Smooth muscle cell of the coronary artery (primary cell): Measurements from ENCODE around the gene AZU1. TPM values are rescaled to one million over a fixed set of nuclear protein-coding genes. Genes with fewer than 3 reads are reported as not detected.

ENCODE experiments used
- total RNA-seq: library from RNA; depleted of rRNA; stranded (reverse); fragments of >200 nt; gene quantifications from 2 replicates; pipeline ENCODE4 v1.2.3, GENCODE V29; 2014; ENCODE audit warnings: low replicate concordance

AZU1 gene
- total RNA-seq: not detected in 2 replicates

GRCh38 chr19:827710-828321 is at the start of gene AZU1:
Gene AZU1 (plus strand): TSS chr19:827837. CDS start chr19:827847, 10 bp downstream.

GRCh38 chr19:796692-797527 is 30.7 kb upstream of the AZU1 start, which contains the start of gene PTBP1:
Gene PTBP1 (plus strand): TSS chr19:797452. CDS start chr19:797498, 46 bp downstream.

GRCh38 chr19:821825-822503 is 5.7 kb upstream of the AZU1 start, which contains the start of gene PLPPR3:
Gene PLPPR3 (minus strand): TSS chr19:821955. CDS start chr19:821559, 396 bp downstream.

GRCh38 chr19:840519-841206 is 13.0 kb downstream of the AZU1 start, which contains the start of gene PRTN3:
Gene PRTN3 (plus strand): TSS chr19:840999. CDS start chr19:841009, 10 bp downstream.

DNA sequence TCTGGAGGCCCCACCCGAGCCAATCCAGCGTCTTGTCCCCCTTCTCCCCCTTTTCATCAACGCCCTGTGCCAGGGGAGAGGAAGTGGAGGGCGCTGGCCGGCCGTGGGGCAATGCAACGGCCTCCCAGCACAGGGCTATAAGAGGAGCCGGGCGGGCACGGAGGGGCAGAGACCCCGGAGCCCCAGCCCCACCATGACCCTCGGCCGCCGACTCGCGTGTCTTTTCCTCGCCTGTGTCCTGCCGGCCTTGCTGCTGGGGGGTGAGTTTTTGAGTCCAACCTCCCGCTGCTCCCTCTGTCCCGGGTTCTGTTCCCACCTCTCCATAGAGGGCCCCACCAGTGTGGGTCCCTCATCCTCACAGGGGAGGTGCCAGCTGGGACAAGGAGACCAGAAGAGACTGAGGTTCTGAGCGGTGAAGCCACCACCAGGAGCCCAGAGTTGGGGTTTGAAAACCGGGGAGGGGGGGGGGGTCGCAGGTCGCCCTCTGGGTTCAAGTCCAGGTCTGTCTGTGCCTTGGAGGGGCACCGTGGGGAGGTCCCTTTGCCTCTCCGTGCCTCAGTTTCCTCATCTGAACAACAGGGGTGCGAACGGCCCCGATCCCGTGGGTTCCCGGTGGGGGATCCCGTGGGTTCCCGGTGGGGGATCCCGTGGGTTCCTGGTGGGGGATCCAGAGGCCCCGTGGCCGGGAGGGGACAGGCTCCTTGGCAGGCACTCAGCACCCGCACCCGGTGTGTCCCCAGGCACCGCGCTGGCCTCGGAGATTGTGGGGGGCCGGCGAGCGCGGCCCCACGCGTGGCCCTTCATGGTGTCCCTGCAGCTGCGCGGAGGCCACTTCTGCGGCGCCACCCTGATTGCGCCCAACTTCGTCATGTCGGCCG is 24.7 kb downstream of the AZU1 start, which contains the start of gene ELANE:
Gene ELANE, plus strand, starts transcription at position 168 of the 878 bp plus-strand sequence. Its CDS starts 26 bp downstream, at position 194.

DNA sequence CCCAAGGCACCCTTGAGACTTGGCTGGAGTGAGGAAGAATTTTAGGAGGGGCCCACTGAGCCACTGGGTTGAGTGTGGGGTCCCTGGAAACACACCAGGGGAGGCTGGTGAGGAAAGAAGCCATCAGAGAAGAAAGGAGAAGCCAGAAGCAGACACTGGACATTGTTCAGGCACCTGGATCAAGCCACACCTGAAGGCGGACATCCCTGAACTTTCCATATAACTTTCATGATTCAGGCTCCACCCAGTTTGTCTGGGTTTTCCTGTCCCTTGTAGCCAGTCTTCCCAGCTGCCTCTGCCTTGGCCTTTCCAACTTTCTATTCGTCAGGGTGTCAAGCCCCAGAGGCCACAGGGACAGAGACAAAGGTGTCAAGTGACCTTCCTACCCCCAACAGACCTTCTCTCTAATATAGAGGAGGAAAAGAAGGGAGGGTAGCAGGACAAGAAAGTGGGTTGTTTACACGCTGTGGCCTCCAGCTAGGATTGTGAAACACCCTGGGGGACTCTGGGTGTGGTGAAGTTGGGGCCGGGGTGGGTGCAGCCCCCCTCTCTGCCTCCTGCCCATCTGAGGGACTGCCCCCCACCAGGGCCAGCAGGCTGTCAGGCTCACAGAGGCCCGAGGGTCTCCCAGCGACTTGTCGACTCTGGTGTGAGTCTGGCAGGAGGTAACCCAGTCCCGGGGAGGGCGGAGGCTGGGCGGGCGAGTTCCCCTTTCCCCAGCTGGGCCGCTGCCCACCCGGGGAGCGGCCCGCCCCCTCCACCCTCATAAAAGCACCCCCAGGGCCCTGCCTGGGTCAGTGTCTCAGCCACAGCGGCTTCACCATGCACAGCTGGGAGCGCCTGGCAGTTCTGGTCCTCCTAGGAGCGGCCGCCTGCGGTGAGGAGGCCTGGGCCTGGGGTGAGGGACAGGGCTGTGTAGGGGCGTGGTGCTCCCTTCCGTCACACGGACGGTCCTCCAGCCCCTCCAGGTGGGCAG is 31.5 kb downstream of the AZU1 start, which contains the start of gene CFD:
Gene CFD, plus strand, starts transcription at position 797 of the 976 bp plus-strand sequence. Its CDS starts 26 bp downstream, at position 823.

Other genes with a start within 250 kb of the AZU1 start
- gene HCN2, start 238.0 kb upstream of the AZU1 start, total RNA-seq: 0.30 and 1.2 TPM in 2 replicates
- gene POLRMT, start 194.3 kb upstream of the AZU1 start, total RNA-seq: 16.6 and 19.8 TPM in 2 replicates
- not detected in 2 replicates for gene FGF22, start 188.0 kb upstream of the AZU1 start, total RNA-seq
- gene RNF126, start 164.6 kb upstream of the AZU1 start, total RNA-seq: 6.2 and 24.2 TPM in 2 replicates
- 22.8 and 81.7 TPM in 2 replicates for gene FSTL3, start 151.4 kb upstream of the AZU1 start, total RNA-seq
- not detected in 2 replicates for gene PRSS57, start 132.4 kb upstream of the AZU1 start, total RNA-seq
- 6.0 and 26.7 TPM in 2 replicates for gene PALM, start 118.9 kb upstream of the AZU1 start, total RNA-seq
- gene MISP, start 76.7 kb upstream of the AZU1 start, total RNA-seq: under 0.01 TPM in 1 of 2 replicates, not detected in the other
- 77.1 and 91.9 TPM in 2 replicates for gene PTBP1, start 30.4 kb upstream of the AZU1 start, total RNA-seq
- 0.15 and 1.2 TPM in 2 replicates for gene PLPPR3, start 5.9 kb upstream of the AZU1 start, total RNA-seq
- not detected in 2 replicates for gene PRTN3, start 13.2 kb downstream of the AZU1 start, total RNA-seq
- gene ELANE, start 24.5 kb downstream of the AZU1 start, total RNA-seq: 0.15 TPM in 1 of 2 replicates, not detected in the other
- gene CFD, start 31.8 kb downstream of the AZU1 start, total RNA-seq: 0.83 and 156 TPM in 2 replicates
- gene MED16, start 65.3 kb downstream of the AZU1 start, total RNA-seq: 23.5 and 33.1 TPM in 2 replicates
- gene RNU6-9, start 65.6 kb downstream of the AZU1 start, total RNA-seq: not detected in 2 replicates
- gene R3HDM4, start 85.4 kb downstream of the AZU1 start, total RNA-seq: 6.8 and 24.8 TPM in 2 replicates
- gene KISS1R, start 89.5 kb downstream of the AZU1 start, total RNA-seq: not detected in 2 replicates
- gene ARID3A, start 98.2 kb downstream of the AZU1 start, total RNA-seq: 7.6 and 15.2 TPM in 2 replicates
- 37.1 and 127 TPM in 2 replicates for gene WDR18, start 156.5 kb downstream of the AZU1 start, total RNA-seq
- gene GRIN3B, start 172.6 kb downstream of the AZU1 start, total RNA-seq: 0.23 and 0.45 TPM in 2 replicates
- 41.3 and 58.0 TPM in 2 replicates for gene TMEM259, start 193.3 kb downstream of the AZU1 start, total RNA-seq
- not detected in 2 replicates for gene RNU6-2, start 193.7 kb downstream of the AZU1 start, total RNA-seq
- 268 and 324 TPM in 2 replicates for gene CNN2, start 198.8 kb downstream of the AZU1 start, total RNA-seq
- gene ABCA7, start 212.3 kb downstream of the AZU1 start, total RNA-seq: 2.2 and 8.4 TPM in 2 replicates
- gene ARHGAP45, start 239.3 kb downstream of the AZU1 start, total RNA-seq: 0.82 and 4.7 TPM in 2 replicates